EH (cell line): Measurements from ENCODE around the gene RNASE4.

Experiments used
- DNase-seq: peaks from one replicate; pipeline ENCODE4 v3.0.0-alpha.2; 2015; ENCODE audit warnings: low read depth

The RNASE4 gene

DNA sequence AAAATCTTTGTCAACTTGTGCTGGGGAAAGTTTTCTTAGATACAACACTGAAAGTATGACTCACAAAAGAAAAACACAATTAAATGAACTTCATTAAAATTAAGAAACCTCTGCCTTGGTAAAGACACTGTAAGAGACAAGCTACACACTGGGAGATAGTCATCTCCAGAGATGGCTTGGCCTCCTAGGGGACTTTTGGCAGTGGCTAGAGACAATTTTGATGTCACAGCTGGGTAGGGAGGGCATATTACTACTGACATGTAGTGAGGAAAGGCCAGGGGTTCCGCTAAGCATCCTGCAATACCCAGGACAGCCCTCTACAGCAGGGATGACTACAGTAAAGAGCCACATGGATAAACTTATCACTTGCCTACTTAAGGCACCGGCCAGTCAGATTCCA is 8.7 kb upstream of the RNASE4 start:
- DNase-seq = no peak

DNA sequence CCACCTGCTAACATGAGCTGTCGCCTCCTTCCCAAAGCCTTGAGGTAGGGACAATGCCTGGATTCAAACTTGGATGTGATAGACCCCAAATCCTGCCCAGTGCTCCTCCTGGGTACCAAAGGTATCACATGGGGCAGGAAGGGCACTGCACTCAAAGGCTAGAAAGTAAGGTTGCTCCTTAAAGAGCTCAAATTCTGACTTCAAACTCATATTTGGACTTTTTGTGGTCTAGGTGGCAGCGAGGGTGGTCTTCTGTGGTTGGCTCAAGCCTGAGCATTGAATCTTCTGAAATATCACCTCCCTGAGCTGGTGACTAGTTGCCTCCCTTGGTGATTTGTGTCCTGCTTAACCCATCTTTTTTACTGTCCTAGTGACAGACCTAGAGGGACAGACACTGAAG is 8.3 kb upstream of the RNASE4 start:
- DNase-seq = no peak

DNA sequence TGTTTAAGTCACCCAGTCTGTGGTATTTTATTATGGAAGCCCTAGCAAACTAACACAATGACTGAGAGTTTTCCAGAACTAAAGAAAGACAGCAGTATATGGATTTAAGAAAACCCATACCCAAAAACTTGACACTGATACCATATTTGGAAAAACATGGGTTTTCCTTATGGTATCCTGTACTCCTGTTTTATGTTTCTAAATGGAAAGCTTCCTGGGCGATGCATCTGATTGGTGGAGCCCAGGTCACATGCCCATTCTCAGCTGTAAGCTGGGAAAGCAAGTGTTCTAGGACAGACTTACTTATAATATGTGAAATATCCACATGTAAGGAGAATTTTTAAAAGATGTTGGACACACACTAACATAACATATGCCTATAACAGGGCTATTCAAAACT is 4.5 kb upstream of the RNASE4 start:
- DNase-seq = peak; percentile 65

DNA sequence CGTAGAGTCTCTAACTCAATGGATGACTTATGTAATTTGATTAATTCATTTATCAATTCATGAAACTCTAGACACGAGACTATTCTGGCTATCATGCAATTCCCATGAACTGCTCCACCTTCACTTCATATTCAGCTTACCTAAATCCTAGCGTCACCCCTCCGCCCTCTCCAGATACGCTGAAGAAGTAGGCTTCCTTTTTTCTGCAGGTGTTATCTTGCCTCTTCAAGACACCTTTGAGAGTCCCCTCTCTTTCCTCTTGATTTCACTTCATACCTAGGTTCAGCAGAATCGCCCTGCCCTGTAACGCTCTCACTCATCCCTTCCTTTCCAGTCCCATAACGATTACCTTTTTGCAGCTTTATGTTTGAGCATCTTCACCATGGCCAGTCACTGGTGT is 4.0 kb upstream of the RNASE4 start:
- no peak for DNase-seq

DNA sequence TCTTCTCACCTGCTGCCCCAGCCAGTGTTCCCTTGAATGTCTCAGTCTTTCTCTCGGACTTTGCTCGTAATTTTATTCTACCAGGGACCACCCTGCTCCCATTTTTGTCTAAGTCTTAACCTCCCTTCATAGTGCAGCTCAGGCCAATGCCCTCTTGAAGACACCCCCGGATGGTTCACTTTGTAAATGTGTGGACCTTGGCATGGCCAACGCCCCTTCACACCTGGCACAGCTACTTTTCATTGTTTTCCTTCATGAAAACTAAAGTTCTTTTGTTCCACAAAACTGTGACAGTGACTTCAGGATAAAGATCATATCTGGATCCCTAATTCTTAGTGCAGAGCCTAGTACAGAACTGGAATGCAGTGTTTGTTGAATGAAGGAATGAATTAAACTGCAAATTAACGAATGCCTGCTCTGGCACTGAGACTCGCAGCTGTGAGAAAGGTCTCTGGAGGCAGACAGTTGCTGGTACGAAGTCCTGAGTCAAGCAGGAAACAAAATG is 3.5 kb upstream of the RNASE4 start:
- DNase-seq = no peak

DNA sequence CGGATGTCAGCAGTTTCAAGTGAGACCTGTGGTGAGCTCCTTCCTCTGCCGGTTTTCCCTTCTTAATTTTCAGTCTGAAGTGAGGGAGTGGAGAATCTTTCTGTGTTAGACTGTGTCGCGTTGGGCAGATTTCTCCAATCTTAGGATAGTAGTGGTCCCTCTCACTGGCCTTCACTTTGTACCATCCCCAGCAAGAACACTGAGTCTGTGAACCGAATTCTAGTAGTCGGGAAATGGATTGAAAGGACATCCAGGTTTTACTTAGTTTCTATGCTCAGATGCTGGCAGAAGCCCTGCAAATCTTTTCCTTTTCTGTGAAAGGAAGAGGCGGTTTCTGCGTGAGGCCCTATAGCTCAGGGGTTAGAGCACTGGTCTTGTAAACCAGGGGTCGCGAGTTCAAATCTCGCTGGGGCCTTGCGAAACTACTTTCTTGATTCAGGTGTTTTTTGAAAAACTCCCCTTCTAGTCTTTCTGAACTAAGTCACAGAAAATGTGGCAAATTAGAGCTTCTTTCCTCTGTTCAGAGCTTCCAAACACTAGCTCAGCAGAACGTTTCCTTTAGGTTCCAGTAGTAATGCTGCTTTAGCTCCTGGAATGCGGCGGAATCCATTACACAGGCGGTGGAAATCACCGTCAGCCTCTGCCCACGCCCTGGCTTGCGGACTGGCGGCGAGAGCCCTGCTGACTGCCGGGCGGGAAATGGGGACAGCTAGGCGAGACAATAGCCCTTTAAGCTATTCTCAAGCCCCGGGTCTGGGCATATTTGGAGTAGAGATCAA is 2.8 kb upstream of the RNASE4 start:
- DNase-seq = peak; percentile 91

DNA sequence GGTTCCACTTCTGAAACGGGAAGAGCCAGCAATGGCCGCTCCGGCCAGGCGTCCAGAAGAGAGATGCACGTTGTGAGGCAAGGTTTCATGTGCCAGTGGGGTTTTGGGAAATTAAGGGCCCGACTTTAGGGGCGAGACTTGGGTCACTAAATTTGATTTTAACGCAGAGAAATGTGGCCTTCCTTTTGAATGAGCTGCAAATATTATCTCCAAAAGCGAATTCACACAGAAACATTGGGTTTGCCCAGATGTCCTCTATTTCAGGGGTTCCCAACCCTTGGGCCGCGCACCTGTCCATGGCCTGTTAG is 2.3 kb upstream of the RNASE4 start:
- DNase-seq = no peak

DNA sequence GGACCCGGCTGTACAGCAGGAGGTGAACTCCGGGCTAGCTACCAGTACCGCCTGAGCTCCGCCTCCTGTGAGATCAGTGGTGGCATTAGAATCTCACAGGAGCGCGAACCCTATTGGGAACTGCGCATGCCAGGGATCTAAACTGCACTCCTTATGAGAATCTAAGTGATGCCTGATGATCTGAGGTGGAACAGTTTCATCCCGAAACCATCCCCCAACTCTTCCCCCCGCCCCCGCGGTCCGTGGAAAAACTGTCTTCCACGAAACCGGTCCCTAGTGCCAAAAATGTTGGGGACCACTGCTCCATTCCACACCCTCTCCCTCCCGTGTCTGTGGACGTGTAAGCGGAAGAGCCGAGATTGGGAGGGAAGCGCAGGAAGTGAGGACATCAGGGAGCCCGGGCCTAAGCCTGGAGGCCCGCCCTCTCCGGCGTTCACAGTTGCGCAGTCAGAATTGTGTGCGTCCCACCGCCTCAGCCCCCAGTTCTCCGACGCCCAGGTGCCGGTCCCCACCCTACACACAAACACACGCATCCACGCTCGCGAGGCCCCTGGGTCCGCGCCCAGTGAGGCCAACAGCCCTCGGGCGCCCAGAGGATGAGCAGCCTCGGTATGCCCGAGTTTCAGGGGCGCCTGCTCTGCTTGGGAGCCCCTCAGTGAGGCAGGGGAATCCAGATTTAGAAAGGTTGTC is 1.8 kb upstream of the RNASE4 start:
- peak; percentile 96 for DNase-seq

DNA sequence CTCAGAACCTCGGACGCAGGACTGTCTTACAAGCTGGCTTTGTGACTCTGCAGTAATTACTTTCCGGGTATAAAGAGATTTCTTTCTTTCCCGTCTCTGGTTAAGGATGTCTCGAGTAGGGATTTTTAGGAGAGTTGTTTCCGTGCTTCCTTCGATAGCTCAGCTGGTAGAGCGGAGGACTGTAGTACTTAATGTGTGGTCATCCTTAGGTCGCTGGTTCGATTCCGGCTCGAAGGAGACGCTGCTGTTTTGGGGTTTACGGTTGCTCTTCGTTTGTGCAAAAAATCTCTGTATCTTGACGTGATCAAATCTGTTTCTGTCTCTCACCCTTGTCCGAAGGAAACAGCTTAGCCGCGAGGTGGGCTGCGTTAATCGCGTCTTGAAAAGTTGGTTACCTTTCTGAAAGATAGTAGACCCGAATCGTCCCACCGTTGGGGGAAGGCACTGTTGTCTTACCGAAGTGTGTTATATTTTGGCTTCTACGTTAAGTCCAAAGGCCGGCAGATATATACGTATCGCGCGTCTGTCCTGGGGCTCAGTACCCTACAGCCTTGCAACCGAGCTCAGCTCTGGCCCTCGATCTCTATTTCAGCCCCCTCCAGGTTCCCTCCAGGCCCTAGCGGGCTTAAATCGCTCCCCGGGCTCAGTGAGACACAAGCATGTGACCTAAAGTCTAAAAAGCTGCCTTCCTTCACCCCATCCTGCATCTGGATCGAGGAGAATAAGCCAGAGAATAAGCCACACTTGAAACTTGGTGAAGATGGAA is 1.1 kb upstream of the RNASE4 start:
- DNase-seq = peak; percentile 93

DNA sequence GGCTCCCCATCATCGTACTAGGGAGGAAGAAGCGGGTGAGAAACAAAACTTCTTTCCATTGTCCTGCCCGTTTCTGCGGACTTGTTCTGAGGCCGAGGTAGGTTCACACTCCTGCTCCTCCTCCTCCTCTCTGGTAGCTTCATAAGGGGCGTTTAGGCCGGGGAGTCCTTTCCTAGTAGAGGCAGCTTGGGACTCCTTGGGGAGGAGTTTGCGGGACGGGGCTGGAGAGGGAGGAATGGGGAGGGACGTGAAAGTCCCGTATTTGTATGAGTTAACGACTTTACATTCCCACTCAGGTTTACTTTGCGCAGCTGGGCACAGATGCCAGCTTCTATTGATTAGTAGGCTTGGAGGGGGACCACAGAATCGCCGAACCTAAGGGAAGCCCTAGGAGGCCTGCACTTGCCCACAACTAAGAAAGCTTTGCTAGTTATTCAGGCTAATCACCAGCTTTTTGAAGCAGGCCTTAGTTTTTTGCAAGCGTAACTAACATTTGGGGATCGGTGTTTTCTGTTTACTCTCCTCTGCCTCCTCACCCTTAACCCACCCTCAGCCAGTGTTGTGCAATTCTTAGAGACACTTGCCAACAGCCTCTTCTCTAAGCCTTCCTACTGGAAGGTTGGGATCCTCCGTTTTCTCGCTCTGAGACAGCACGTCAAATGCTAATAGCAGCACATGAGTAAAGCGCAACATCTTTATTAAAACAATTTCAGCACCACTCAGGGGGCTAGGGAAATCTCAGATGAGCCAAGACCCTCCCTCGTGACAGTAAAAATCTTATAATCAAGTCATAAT is 499 bp downstream of the RNASE4 start:
- DNase-seq = peak; percentile 70

DNA sequence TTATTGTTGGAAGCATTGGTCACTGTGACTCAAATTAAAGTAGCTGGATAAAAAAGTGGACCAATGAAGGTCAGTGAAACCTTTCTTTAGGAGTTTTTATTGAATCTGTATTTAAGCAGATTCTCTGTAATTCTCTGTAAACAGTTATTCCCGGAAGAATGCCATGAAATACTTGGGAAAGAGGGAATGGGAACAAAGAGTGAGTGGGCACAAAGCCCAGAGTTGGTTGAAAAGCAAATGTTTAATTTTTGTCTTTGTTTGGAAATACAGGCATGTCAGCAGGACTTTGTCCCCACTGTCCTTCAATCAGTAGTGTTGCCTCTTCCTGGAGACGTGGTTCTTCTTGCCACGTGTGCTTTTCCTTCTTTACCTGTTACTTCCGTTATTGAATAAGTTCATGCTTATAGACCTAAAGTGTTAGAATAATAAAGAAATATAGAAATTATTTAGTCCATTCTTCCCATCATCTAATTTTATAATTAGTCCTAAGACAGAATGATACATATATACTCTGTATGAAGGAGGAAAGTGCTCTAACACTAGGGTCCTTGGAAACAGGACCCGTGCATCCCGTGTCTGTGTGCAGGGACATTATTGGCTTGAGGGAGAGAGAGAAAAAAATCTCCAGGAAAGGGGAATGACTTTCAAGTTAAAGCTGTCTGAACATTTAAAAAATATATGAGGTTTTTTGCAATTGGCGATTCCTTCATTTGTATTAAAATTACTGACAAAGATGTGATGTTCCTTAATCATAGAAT is 2.2 kb downstream of the RNASE4 start:
- DNase-seq = peak; percentile 15

DNA sequence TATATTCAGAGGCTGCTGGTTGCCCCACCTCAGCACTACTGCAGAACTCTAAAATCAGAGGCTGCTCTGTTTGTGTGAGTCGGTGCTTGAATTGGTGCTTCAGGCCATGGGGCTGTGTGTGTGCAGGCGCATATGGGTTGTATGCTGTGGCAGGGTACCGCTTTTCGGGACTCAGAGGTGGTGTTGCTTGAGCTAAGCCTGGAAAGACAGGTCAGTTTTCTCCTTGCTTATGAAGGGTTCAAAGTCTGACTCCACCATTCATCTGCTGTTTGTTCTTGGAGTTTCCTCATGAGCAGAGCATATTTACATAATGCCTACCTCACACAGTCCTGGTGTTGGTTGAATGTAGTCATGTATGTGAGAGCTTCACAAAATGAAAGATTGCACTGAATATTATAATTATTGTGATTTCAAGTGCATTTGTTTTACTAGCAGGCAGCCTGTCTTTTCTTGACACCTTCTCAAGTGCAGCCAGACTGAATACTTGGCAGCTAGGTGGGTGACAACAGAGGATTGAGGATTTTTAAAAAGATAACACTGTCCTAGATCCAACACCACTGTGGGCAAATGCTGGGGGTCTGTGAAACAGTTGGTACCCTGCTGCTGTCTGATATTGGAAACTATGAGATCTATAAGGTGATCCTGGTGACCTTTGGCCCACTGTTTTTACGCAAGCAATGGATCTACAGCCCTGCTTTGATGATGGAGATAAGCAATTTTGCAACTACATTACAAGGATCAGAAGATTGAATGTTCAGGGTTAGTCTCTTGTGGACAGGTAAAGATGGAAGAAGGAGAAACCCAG is 3.2 kb downstream of the RNASE4 start:
- no peak for DNase-seq

DNA sequence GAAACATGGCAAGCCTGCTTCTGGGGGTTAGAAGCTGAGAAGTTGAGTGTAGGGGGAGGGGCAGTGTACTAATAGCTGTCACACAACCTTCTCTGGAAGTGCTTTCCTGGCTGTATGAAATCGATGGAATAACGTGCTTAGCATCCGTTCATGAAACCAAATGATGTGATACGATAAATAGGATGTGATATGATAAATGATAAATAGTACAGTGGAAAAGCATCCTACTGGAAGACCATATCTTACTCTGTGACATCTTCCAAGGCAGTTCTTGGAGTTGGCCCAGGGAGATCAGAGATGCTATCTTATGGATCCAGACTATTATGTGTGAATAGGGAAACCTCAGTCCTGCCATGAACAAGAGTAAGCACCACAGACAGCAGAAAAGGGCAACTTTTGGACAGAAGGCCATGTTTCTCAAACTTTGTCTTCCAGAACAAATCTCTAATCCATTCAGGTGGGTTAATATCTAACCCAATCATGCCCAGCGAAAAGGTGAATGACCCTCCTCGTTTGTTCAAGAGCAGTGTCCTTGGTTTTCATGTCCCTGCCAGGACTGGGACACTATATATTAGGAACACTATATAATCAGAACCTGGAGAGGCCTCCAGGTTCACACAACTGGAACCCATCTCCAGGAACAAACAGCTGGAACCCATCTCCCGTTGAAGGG is 3.9 kb downstream of the RNASE4 start, which contains the start of gene ANG:
ANG (plus strand) TSS at position 598 of the 673 bp plus-strand sequence. CDS start 4,801 bp downstream, outside the sequence.
- no peak for DNase-seq

DNA sequence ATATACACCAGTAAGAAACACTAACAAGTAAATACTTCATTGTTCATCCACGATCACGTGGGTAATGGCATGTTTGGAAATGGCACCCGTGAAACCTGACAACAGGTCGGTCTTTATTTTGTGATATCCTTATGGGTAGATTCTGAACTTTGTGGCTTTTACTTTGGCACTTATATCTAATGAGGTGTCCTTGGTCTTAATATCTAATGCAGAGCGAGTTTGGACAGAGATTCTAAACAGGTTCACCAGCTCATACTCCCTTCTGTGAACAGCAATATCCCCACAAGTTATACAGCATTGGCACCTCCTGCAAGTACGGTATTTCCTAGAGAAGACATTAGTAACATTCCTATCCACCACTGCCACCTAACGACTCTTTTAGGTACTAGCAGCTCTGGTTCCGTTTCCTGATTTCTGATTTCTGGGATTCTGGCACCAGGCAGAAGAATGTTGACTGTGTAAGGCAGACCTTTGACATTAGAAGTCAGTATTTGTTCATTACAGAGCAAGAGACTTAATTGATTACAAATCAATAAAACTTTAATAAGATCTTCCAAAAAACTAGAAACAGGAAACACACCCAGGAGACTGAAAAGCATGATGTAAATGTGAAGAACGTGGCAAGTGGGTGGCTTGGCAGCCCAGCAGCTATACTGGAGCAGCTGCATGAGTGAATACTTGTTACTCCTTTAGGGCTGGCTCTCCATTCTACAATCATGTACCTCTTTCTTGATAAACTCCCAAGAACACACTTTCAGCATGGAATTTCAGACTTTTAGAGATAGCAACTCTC is 6.7 kb downstream of the RNASE4 start:
- DNase-seq = peak; percentile 75

DNA sequence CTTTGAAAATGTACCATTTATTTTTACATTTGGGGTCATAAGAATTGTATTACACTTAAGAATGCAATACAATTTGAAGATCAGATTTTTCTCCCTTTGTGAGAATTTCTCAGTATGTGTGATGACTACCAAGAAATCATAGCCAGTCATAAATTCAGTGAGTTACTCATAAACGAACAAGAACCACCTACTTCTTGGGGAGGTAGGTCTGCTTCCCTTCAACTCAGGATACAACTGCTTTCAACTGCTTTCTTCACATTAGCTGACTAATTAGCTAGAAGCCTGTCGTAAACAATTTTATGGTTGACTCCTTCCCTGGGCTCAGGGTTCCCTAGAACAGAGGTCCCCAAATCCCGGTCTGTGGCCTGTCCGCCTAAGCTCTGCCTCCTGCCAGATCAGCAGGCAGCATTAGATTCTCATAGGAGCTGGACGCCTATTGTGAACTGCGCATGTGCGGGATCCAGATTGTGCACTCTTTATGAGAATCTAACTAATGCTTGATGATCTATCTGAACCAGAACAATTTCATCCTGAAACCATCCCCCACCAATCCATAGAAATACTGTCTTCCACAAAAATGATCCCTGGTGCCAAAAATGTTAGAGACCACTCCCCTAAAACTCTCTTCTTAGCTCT is 7.9 kb downstream of the RNASE4 start:
- DNase-seq = no peak

DNA sequence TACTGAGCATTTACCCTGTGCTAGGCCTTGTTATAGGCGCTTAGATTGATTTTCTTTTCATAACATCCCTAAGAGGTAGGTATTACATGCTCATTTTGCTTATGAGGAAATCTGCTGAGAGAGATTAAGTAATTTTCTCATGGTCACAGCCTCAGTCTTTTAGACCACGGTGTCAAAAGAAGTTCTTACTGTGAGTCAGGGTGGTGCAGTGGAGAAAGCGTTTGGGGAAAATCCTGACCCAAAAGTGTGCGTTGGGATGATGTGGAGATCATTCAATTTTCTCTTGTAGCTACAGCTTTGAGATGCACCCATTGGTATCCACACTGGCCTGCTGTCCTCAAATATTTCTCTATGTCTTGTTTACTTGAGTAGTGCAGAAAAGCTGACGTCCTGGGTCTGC is 12.4 kb downstream of the RNASE4 start:
- DNase-seq = no peak

DNA sequence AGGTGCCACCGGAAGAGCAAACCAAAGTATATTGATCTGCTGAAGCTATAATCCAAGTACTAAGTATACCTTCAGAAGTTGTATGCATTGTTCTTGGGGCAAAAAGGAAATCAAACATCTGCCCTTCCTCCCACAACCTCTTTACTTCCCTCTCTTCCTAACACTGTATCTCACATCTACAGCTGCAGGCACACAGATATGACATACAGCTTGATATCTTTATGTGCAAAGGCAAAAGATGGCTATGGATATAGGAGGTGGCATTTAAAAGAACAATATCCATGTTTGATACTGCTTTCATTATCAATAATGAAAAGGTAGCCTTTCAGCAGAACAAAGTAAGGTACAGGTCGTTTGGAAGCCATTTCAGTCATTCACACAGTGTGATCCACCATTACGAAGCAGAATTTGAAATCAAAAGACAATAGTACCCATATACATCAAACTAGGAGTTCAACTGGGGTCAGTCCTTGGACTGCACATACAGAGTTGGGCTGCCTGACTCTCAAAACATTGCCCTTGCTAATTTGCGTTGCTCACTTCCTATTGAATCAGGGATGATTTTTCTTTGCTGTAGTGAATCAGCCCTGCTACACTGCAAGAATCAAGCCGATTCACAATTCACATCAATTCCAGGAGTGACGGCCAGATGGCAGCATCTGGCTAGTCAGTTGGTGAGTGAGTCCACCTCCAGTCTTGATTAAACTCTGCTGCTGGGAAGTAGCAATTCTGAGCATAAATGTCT is 13.1 kb downstream of the RNASE4 start:
- peak; percentile 68 for DNase-seq

DNA sequence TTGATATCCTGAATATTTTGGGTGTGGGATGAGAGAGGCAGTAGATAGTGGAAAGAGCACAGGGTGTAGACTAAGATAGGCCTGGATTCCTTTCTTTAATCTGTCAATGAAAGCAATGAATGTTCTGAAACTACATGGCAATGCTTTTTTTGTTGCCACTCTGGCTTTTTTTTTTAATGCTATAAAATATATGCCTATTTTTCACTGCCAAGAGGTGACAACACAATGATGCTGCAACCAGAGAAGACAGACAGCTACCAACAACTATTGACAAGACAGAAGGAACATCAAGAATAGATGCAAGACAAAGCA is 13.6 kb downstream of the RNASE4 start:
- DNase-seq = no peak
